Transverse colon (tissue), 4 donors: Measurements from ENCODE around the gene RNF224. TPM values are rescaled to one million over a fixed set of nuclear protein-coding genes. Genes with fewer than 3 reads are reported as not detected.
"Not testable (repeated sequence)": the region's sequence is repeated elsewhere in the genome, so short reads cannot be mapped to it uniquely, and the experiment has no call there.

Source experiments
- DNase-seq: peaks from one replicate; pipeline ENCODE4 v3.0.0-alpha.2; 2019
- H3K27ac ChIP-seq, 4 donors: fragments of 200-600 bp; sonication (generic); 2 replicates each; pipeline ENCODE4 v1.5.1; 2016 to 2018; ENCODE audit warnings: inconsistent platforms in 4 of 4
- H3K27me3 ChIP-seq: fragments of 200-600 bp; sonication (generic); 2 replicates; pipeline ENCODE4 v1.5.1; 2017; ENCODE audit warnings: inconsistent platforms
- H3K36me3 ChIP-seq, 4 donors: fragments of 200-600 bp; sonication (generic); 2 replicates each; pipeline ENCODE4 v1.5.1; 2017 to 2019; ENCODE audit warnings: inconsistent platforms in 4 of 4
- H3K4me1 ChIP-seq, 4 donors: fragments of 200-600 bp; sonication (generic); 2 replicates each; pipeline ENCODE4 v1.5.1; 2017 to 2020; ENCODE audit warnings: inconsistent platforms in 4 of 4
- H3K4me3 ChIP-seq, 4 donors: fragments of 200-600 bp; sonication (generic); 1 replicate in 1 of 4; 2 replicates in 3 of 4; pipeline versions ENCODE4 v1.5.1 to v1.6.1; 2017 to 2019; ENCODE audit warnings: inconsistent platforms in 4 of 4
- H3K9me3 ChIP-seq, 2 donors: fragments of 200-600 bp; sonication (generic); 2 replicates each; pipeline ENCODE4 v1.5.1; 2017 to 2019; ENCODE audit warnings: inconsistent platforms in 2 of 2
- CTCF ChIP-seq, 5 experiments: fragments of 200-600 bp in 3 of 5; fragments of 450-650 bp in 2 of 5; sonication (generic) in 3 of 5; IDR thresholded peaks; 1 replicate in 2 of 5; 2 replicates in 3 of 5; pipeline ENCODE4 v1.5.1; 2016 to 2017; ENCODE audit warnings: antibody characterized with exemption in 5 of 5, inconsistent platforms in 3 of 5, mild to moderate bottlenecking in 2 of 5, moderate library complexity in 1 of 5
- EP300 ChIP-seq: sonication (generic); formaldehyde crosslinking; IDR thresholded peaks from one replicate; pipeline ENCODE4 v1.6.1; 2017; ENCODE audit warnings: antibody characterized with exemption, low read depth
- POLR2A ChIP-seq: fragments of 450-650 bp; IDR thresholded peaks from one replicate; pipeline ENCODE4 v1.6.1; 2016; ENCODE audit warnings: antibody characterized with exemption, mild to moderate bottlenecking, moderate library complexity
- POLR2AphosphoS5 ChIP-seq, 3 donors: sonication (generic); formaldehyde crosslinking; IDR thresholded peaks; one replicate each; pipeline ENCODE4 v1.6.1; 2016; ENCODE audit warnings: antibody characterized with exemption in 3 of 3
- WGBS, 2 donors: methylation state at CpG; one replicate each; pipeline ENCODE4 v1.1.5; 2018; ENCODE audit warnings: low coverage in 1 of 2; 5-methylcytosine and 5-hydroxymethylcytosine counted together
- in situ Hi-C, 4 donors: fragments of 200-750 bp; cut with MboI; loops; one replicate each; pipeline versions ENCODE4 v1.15.0 to v1.15.1; 2017; ENCODE audit warnings: low sequenced_read_pairs in 3 of 4, low pct_ligation_motif_present in 1 of 4, low pct_unique_long_range_greater_than_20kb in 1 of 4
- intact Hi-C: fragments of 100-400 bp; cut with DNase I; formaldehyde crosslinking; loops from one replicate; pipeline ENCODE4 v1.15.1; 2023; ENCODE audit warnings: low total_unique reads
- total RNA-seq, 4 donors: library from RNA; depleted of rRNA; stranded (reverse); fragments of >200 nt; gene quantifications; one replicate each; pipeline ENCODE4 v1.1.0, GENCODE V29; 2016

The RNF224 gene
- total RNA-seq, 4 donors from 2014 or later = not detected

DNA sequence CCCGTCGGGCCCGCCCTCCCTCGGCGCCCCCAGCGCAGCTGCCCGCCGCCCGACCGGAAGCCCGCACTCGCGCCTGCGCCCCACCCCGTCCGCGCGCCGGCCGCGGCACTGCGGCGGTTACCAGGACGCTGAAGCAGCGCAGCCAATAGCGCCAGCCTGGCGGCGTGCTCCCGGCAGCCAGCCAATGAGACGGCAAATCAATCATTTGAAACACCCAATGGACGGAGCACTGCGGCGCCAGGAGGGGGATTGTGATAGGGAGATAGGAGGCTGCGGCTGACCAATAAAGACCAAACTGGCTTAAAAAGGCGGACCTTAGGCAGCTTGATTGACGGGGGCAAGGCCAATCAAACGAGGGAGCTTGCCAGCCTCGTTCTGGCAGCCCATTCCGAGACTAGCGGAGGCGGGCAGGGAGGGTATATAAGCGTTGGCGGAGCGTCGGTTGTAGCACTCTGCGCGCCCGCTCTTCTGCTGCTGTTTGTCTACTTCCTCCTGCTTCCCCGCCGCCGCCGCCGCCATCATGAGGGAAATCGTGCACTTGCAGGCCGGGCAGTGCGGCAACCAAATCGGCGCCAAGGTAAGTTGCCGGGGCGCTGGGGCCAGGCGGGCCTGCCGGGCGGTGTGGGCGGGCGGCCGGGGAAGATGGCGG lies 13.7 kb downstream of the RNF224 start, which contains the start of gene TUBB4B:
Gene TUBB4B (plus strand): TSS at position 447 of the 649 bp plus-strand sequence. CDS start 74 bp downstream, at position 521.
- Histone ChIP-seq H3K9me3 (no peaks in the 10 kb centered on the region), H3K36me3 (peaks cover 0 to 5% (median 0%) of the 10 kb centered on the region in 4 donors), H3K4me1 (peaks cover 43 to 64% (median 54%) of the 10 kb centered on the region in 4 donors), H3K4me3 (peak within 1 kb of the TSS; percentile 67 to 95 (median 82)), H3K27me3 (no peaks in the 10 kb centered on the region), H3K27ac (peak within 1 kb of the TSS; percentile 99 to 100 (median 100))
- peak; percentile 99 for DNase-seq
- intact Hi-C loops (no loop called here), in situ Hi-C loops (no loop called here)
- WGBS, 2 donors = 1% methylated on average over 56 of the region's 67 CpGs; no CpG with 5 or more reads in 1 of the 2 donors
- TF ChIP-seq EP300 = no peak
- peak; percentile 100 for TF ChIP-seq POLR2A
- TF ChIP-seq POLR2AphosphoS5 (IDR thresholded peaks at IDR 0.05) = peak; percentile 99 to 100 (median 100)
- TF ChIP-seq CTCF (IDR thresholded peaks at IDR 0.05) = peak in 1 of 5 experiments; percentile 13

DNA sequence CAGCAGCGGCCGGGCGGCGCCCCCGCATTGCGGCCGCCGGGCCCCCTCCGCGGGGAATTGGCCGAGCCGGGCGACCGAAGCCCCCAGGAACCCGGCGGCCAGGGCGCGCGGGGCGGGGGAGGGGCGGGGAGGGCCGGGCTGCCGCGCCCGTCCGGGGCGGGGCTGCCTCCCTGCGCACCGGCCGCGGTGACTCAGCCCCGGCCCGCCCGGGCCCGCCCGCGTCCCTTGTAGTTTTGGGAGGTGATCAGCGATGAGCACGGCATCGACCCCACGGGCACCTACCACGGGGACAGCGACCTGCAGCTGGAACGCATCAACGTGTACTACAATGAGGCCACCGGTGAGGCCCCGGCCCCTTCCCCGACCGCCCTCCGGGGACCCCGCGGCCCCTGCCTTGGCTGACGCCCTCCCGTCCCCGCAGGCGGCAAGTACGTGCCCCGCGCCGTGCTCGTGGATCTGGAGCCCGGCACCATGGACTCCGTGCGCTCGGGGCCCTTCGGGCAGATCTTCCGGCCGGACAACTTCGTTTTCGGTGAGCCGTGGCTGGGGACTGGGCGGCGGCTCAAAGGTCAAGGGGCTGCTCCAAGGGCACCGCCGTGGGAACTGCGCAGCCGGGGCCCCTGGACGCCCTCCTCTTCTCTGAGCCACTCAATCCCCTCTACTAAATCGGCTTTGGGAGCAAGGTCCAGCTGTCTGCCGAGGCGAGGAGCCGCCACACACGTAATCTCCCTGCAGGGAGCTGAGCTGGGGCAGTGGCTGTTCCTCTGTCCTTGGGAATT lies 14.4 kb downstream of the RNF224 start:
- in situ Hi-C loops = no loop called here
- DNase-seq = peak; percentile 80
- H3K4me1 ChIP-seq = peaks cover 37 to 57% (median 48%) of the 10 kb centered on the region in 4 donors

DNA sequence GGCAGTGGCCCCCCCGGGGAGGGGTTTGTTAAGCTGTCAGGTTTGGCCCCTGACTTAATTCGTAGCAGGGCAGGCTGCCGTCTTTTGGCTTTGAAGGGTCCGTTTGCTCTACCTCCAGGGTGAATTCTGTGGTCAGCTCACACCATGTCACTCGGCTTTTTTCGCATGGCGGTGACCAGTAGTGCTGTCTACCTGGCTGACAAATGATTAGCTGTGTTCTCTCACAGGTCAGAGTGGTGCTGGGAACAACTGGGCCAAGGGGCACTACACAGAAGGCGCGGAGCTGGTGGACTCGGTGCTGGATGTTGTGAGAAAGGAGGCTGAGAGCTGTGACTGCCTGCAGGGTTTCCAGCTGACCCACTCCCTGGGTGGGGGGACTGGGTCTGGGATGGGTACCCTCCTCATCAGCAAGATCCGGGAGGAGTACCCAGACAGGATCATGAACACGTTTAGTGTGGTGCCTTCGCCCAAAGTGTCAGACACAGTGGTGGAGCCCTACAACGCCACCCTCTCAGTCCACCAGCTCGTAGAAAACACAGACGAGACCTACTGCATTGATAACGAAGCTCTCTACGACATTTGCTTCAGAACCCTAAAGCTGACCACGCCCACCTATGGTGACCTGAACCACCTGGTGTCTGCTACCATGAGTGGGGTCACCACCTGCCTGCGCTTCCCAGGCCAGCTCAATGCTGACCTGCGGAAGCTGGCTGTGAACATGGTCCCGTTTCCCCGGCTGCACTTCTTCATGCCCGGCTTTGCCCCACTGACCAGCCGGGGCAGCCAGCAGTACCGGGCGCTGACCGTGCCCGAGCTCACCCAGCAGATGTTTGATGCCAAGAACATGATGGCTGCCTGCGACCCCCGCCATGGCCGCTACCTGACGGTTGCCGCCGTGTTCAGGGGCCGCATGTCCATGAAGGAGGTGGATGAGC lies 15.2 kb downstream of the RNF224 start:
- intact Hi-C loops = no loop called here
- Histone ChIP-seq H3K4me3 (peak overlapping the region; percentile 49 to 95 (median 74)), H3K36me3 (peaks cover 0 to 5% (median 0%) of the 10 kb centered on the region in 4 donors), H3K4me1 (peaks cover 29 to 48% (median 39%) of the 10 kb centered on the region in 4 donors), H3K27me3 (no peaks in the 10 kb centered on the region), H3K27ac (peak overlapping the region; percentile 86 to 100 (median 93)), H3K9me3 (no peaks in the 10 kb centered on the region)
- peak in 2 of 3 donors; percentile 18 to 69 for TF ChIP-seq POLR2AphosphoS5 (IDR thresholded peaks at IDR 0.05)
- TF ChIP-seq POLR2A = no peak
- 58 to 61% methylated on average over 5 to 29 of the region's 36 CpGs for WGBS, 2 donors
- DNase-seq = no peak
- in situ Hi-C loops = no loop called here

More for the DNA sequence above, 14.4 kb downstream of the RNF224 start:
- Histone ChIP-seq H3K27ac (peak overlapping the region; percentile 86 to 100 (median 93)), H3K4me3 (peak overlapping the region; percentile 49 to 95 (median 74)), H3K9me3 (no peaks in the 10 kb centered on the region), H3K36me3 (peaks cover 0 to 5% (median 0%) of the 10 kb centered on the region in 4 donors), H3K27me3 (no peaks in the 10 kb centered on the region)
- WGBS, 2 donors = 2% methylated on average over 54 of the region's 83 CpGs; no CpG with 5 or more reads in 1 of the 2 donors
- peak; percentile 18 to 78 (median 55) for TF ChIP-seq POLR2AphosphoS5 (IDR thresholded peaks at IDR 0.05)
- no peak for TF ChIP-seq CTCF (IDR thresholded peaks at IDR 0.05)
- no peak for TF ChIP-seq EP300
- TF ChIP-seq POLR2A = peak; percentile 19
- intact Hi-C loops = no loop called here

- H3K4me3 ChIP-seq = peak overlapping the region in 1 of 4 donors; percentile 63
- H3K9me3 ChIP-seq, H3K27me3 ChIP-seq, intact Hi-C loops, H3K36me3 ChIP-seq, in situ Hi-C loops, DNase-seq: not testable (repeated sequence)
- WGBS, 2 donors = 83% methylated on average over 18 of the region's 18 CpGs; no CpG with 5 or more reads in 1 of the 2 donors
- peaks cover 22 to 41% (median 32%) of the 10 kb centered on the region in 4 donors for H3K4me1 ChIP-seq
- H3K27ac ChIP-seq = peak overlapping the region in 1 of 4 donors; percentile 100
Observed at GRCh38 chr9:137243266-137243625, 15.9 kb downstream of the RNF224 start.
